ENCODE data around the gene DALRD3. TPM values are rescaled to one million over a fixed set of nuclear protein-coding genes. Genes with fewer than 3 reads are reported as not detected.
A peak's percentile ranks its signal among the peaks of the same experiment; 100 is the strongest.

The DALRD3 gene
- total and polyA plus RNA-seq, 2 of the 8 experiments (the other 6 are each of a cell fraction or from before 2014, with no cell fraction given): 30.4 to 86.5 TPM

GRCh38 chr3:49021813-49022687 lies 3.7 kb upstream of the DALRD3 start, which contains the start of gene NDUFAF3 (continued):
- TF ChIP-seq E2F6 (IDR thresholded peaks at IDR 0.05): no peak; the same call in 1 of the 2 replicates
- TF ChIP-seq SUZ12 (IDR thresholded peaks at IDR 0.05; ENCODE audit: low read length): no peak
- TF ChIP-seq CBX5 (IDR thresholded peaks at IDR 0.05; ENCODE audit: low read depth, low read length): no peak
- TF ChIP-seq SP2 (IDR thresholded peaks at IDR 0.05; ENCODE audit: low read length): peak; percentile 61; the same call in 1 of the 2 replicates
- no peak for TF ChIP-seq ATF3 (IDR thresholded peaks at IDR 0.05; ENCODE audit: insufficient read depth, low read depth, low read length)
- no peak for TF ChIP-seq CHD7 (IDR thresholded peaks at IDR 0.05; ENCODE audit: insufficient replicate concordance, low read length)
- TF ChIP-seq MAFK (IDR thresholded peaks at IDR 0.05; ENCODE audit: low read depth, low read length): no peak
